ENCODE measurements around the gene DEFB112.

DEFB112 gene

DNA sequence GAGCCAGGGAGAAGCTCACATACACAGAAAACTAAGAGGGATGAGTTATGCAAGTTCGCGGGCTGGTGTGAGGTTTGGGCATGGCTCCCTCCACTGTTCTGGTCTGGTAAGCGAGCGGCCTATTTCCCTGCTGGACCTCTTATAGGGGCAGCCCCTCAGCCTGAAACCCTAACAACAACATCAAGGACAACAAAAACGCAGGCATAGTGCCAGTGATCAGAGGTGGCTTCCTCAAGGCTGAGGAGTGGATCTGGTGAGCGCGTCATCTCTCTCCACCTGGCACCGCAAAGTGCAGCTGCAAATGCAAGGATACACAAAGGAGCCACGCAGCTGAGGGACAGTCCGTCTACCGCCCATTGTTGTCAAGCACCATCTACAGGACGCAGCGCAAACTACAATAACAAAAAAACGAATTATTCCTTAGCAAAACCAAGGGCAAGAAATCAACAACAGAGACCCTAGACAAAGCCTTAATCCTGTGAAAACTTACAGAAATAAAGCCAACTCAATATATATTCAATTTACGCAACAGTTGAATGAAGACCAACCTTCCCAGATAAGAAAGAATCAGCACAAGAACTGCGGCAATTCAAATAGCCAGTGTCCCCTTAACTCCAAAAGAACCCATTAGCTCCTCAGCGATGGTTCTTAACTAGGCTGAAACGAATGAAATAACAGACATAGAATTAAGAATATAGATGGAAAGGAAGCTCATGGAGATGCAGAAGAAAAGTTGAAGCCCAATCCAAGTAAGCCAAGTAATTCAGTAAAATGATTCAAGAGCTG lies 18.8 kb downstream of the DEFB112 start:
- H3K27ac Mint-ChIP-seq: no peak overlapping the region

DNA sequence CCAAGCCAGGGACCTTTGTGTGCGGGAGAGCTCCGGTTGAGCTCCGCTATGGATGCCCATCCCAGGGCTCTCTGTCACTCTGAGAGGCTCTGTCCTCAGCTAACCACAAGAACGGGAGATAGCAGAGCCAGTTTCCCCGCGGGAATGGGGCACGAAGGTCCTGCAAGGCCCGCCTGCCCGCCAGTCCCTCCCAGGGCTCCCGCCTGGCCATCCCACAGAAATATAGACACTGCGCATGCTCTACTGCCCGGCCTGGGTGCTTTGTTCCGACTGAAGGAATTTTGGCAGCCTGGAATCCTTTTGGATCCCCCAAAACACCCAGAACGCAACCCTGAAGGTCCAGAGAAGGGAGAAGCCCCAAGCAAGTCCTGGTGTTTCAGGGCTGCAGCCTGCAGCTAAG lies 19.4 kb downstream of the DEFB112 start:
- Mint-ChIP-seq H3K9me3 (peaks cover 11% of the 10 kb centered on the region), H3K36me3 (no peaks in the 10 kb centered on the region), H3K4me1 (no peaks in the 10 kb centered on the region), H3K4me3 (no peak overlapping the region), H3K27ac (no peak overlapping the region), H3K27me3 (no peaks in the 10 kb centered on the region)

More for the DNA sequence above, 18.8 kb downstream of the DEFB112 start:
- no peaks in the 10 kb centered on the region for H3K36me3 Mint-ChIP-seq
- no peaks in the 10 kb centered on the region for H3K27me3 Mint-ChIP-seq
- H3K9me3 Mint-ChIP-seq: peaks cover 6% of the 10 kb centered on the region
- no peaks in the 10 kb centered on the region for H3K4me1 Mint-ChIP-seq
- H3K4me3 Mint-ChIP-seq: no peak overlapping the region

DNA sequence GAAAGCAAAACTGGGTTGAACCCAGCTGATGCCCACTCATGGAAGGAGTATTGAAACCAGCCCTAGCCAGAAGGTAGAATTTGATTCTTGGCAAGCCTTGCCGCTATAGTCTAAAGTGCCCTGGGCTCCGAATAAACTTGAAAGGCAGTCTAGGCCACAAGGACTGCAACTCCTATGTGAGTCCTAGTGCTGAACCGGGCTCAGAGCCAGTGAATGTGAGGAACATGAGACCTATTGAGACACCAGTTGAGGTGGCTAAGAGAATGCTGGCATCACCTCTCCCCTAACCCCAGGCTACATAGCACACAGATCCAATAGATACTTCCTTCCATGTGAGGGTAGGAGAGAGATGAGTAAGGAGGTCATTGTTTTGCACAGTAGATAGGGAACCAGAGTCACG lies 24.5 kb downstream of the DEFB112 start:
- Mint-ChIP-seq H3K27me3 (no peaks in the 10 kb centered on the region), H3K4me1 (no peaks in the 10 kb centered on the region), H3K9me3 (peaks cover 11% of the 10 kb centered on the region), H3K27ac (no peak overlapping the region), H3K4me3 (no peak overlapping the region), H3K36me3 (no peaks in the 10 kb centered on the region)

DNA sequence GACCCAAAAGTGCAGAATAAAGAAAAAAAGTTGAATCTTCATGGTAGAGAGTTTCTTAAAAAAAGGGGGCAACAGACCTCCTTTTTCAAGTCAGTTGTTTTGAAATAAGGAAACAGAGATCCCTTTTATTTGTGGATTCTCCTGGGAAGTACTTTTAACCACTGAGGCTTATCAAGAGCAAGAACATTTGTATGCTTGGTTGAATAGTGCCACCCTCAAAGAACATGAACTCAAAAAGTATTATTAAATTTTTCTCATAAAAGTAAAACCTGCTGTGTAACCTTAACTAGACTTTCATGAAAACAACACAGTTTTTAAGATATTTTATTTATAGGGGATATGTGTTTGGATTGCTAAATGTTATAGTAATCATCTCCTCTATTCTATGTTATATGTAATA lies 27.8 kb downstream of the DEFB112 start, which contains the start of gene DEFB110:
DEFB110 (minus strand) TSS at position 101 of the 400 bp plus-strand sequence; CDS start at position 42, 59 bp downstream.
- H3K9me3 Mint-ChIP-seq: peaks cover 10% of the 10 kb centered on the region
- no peaks in the 10 kb centered on the region for H3K4me1 Mint-ChIP-seq
- no peaks in the 10 kb centered on the region for H3K27me3 Mint-ChIP-seq
- H3K27ac Mint-ChIP-seq: no peak within 1 kb of the TSS
- H3K36me3 Mint-ChIP-seq: no peaks in the 10 kb centered on the region
- H3K4me3 Mint-ChIP-seq: no peak within 1 kb of the TSS

DNA sequence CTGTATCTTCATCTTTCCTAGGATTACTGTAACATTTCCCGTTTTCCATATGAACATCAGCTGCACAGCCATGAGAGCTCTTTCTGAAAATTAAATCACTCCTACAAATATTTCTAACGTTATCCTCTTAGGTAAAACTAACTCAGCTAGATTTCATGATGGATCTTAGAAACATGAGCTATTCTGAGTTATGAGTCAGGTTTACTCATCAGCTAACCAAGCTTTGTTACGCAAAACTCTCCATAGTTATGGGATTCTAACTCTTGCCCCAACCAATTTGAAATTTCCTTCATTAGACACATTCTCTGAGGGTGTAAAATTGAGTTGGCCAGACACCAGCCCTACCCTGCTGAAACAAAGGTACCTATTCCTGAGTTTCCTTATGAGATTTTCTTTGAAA lies 41.9 kb downstream of the DEFB112 start:
- Mint-ChIP-seq H3K36me3 (no peaks in the 10 kb centered on the region), H3K4me1 (no peaks in the 10 kb centered on the region), H3K9me3 (no peaks in the 10 kb centered on the region), H3K4me3 (no peak overlapping the region), H3K27ac (no peak overlapping the region), H3K27me3 (no peaks in the 10 kb centered on the region)

DNA sequence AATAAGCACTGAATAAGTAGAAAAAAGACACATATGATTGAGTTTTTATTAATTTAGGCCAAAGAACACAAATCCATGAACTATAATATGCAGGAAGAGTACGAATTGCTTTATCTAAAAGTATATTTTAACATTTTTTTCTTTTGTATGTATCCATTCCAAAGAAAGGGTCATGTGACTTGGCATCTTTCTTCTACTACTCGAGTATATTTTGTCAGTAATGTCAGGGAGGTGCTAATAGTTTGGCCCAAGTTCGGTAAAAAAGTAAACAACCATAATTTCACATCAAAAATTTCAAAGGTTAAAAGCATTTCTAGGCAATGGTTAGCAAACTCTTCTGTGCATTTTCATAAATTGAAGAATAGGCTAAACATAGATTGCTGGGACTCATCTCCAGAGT lies 46.6 kb downstream of the DEFB112 start:
- no peak overlapping the region for H3K27ac Mint-ChIP-seq
- no peaks in the 10 kb centered on the region for H3K36me3 Mint-ChIP-seq
- no peaks in the 10 kb centered on the region for H3K27me3 Mint-ChIP-seq
- no peak overlapping the region for H3K4me3 Mint-ChIP-seq
- peaks cover 11% of the 10 kb centered on the region for H3K9me3 Mint-ChIP-seq
- H3K4me1 Mint-ChIP-seq: no peaks in the 10 kb centered on the region

DNA sequence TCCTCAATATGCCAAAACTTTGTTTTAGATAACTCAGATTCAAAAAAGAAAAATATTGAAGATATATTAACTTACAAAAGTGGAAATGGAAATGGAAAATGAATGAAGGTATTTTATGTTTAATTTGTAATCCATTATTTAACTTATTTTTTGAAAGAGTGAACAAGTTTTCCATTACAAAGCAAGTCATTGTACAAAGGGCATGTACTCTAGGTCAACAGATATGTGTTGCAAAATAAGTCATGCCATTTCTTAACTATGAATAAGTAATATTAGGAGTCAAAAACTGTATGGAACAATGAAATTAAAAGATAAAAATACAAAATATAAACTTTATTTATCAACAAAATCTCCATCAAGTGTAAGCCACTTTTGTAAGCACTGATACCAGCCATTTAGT lies 54.5 kb downstream of the DEFB112 start:
- Mint-ChIP-seq H3K4me3 (no peak overlapping the region), H3K36me3 (no peaks in the 10 kb centered on the region), H3K27ac (no peak overlapping the region), H3K4me1 (no peaks in the 10 kb centered on the region), H3K27me3 (no peaks in the 10 kb centered on the region), H3K9me3 (no peaks in the 10 kb centered on the region)

Data from activated naive CD4-positive, alpha-beta T cell treated with anti-CD3 and anti-CD28 coated beads, Interleukin-2, amount 50 U/mL, for 24 hours (primary cell).